ENCODE data around the gene RAB1B.

Gene RAB1B

DNA sequence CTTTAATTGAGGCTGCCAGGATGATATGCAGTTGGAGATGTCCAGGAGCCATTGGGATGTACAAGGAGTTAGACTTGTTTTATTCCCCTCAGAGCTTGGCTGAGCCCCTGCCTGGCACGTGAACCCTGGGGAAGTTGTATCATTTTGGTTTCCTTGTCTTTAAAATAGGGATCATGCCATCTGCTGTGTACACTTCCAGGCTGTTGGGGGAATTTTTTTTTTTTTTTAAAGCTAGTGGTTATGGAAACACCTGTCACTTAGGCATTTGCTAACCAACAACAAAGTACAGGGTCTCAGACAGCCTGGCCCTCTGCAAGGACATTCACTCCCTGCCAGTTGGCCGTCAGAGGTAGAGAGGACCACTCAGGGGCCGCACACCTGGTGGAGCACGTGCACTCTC is 8.5 kb upstream of the RAB1B start:
- no peak for ATAC-seq
- TF ChIP-seq CREB5 (CRISPR knock-in tag; IDR thresholded peaks at IDR 0.05; ENCODE audit: low read depth), result no peak
- no peak for TF ChIP-seq ZNF8 (CRISPR knock-in tag; IDR thresholded peaks at IDR 0.05)
- no peak for TF ChIP-seq ESRRG (CRISPR knock-in tag; IDR thresholded peaks at IDR 0.05)
- no peak for TF ChIP-seq ZNF565 (CRISPR knock-in tag; conservative IDR thresholded peaks at IDR 0.05; ENCODE audit: low read depth)
- no peak for TF ChIP-seq ZFP30 (CRISPR knock-in tag; IDR thresholded peaks at IDR 0.05)
- no peak for TF ChIP-seq SNAI2 (CRISPR knock-in tag; IDR thresholded peaks at IDR 0.05)
- TF ChIP-seq ZC3H10 (CRISPR knock-in tag; IDR thresholded peaks at IDR 0.05), result no peak
- no peak for TF ChIP-seq PPARA (CRISPR knock-in tag; IDR thresholded peaks at IDR 0.05; ENCODE audit: borderline replicate concordance)
- TF ChIP-seq ZNF70 (CRISPR knock-in tag; IDR thresholded peaks at IDR 0.05), result no peak
- no peak for TF ChIP-seq GLIS3 (CRISPR knock-in tag; IDR thresholded peaks at IDR 0.05)
- TF ChIP-seq, protein P1, sequence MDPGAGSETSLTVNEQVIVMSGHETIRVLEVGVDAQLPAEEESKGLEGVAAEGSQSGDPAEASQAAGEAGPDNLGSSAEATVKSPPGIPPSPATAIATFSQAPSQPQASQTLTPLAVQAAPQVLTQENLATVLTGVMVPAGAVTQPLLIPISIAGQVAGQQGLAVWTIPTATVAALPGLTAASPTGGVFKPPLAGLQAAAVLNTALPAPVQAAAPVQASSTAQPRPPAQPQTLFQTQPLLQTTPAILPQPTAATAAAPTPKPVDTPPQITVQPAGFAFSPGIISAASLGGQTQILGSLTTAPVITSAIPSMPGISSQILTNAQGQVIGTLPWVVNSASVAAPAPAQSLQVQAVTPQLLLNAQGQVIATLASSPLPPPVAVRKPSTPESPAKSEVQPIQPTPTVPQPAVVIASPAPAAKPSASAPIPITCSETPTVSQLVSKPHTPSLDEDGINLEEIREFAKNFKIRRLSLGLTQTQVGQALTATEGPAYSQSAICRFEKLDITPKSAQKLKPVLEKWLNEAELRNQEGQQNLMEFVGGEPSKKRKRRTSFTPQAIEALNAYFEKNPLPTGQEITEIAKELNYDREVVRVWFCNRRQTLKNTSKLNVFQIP (CRISPR knock-in tag; IDR thresholded peaks at IDR 0.05; ENCODE audit: borderline replicate concordance, low read depth), result no peak
- TF ChIP-seq, protein P2, sequence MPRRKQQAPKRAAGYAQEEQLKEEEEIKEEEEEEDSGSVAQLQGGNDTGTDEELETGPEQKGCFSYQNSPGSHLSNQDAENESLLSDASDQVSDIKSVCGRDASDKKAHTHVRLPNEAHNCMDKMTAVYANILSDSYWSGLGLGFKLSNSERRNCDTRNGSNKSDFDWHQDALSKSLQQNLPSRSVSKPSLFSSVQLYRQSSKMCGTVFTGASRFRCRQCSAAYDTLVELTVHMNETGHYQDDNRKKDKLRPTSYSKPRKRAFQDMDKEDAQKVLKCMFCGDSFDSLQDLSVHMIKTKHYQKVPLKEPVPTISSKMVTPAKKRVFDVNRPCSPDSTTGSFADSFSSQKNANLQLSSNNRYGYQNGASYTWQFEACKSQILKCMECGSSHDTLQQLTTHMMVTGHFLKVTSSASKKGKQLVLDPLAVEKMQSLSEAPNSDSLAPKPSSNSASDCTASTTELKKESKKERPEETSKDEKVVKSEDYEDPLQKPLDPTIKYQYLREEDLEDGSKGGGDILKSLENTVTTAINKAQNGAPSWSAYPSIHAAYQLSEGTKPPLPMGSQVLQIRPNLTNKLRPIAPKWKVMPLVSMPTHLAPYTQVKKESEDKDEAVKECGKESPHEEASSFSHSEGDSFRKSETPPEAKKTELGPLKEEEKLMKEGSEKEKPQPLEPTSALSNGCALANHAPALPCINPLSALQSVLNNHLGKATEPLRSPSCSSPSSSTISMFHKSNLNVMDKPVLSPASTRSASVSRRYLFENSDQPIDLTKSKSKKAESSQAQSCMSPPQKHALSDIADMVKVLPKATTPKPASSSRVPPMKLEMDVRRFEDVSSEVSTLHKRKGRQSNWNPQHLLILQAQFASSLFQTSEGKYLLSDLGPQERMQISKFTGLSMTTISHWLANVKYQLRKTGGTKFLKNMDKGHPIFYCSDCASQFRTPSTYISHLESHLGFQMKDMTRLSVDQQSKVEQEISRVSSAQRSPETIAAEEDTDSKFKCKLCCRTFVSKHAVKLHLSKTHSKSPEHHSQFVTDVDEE (CRISPR knock-in tag; IDR thresholded peaks at IDR 0.05), result no peak
- TF ChIP-seq BACH2 (CRISPR knock-in tag; IDR thresholded peaks at IDR 0.05; ENCODE audit: borderline replicate concordance), result no peak
- TF ChIP-seq CSRNP3 (CRISPR knock-in tag; IDR thresholded peaks at IDR 0.05), result no peak
- TF ChIP-seq ZFP3 (CRISPR knock-in tag; IDR thresholded peaks at IDR 0.05), result no peak
- TF ChIP-seq PATZ1 (CRISPR knock-in tag; IDR thresholded peaks at IDR 0.05; ENCODE audit: borderline replicate concordance), result no peak
- TF ChIP-seq TCF4 (CRISPR knock-in tag; IDR thresholded peaks at IDR 0.05; ENCODE audit: borderline replicate concordance), result no peak
- no peak for TF ChIP-seq ARNTL (CRISPR knock-in tag; IDR thresholded peaks at IDR 0.05; ENCODE audit: borderline replicate concordance, low read depth)
- no peak for TF ChIP-seq CSDC2 (CRISPR knock-in tag; IDR thresholded peaks at IDR 0.05)
- no peak for TF ChIP-seq TOX (CRISPR knock-in tag; IDR thresholded peaks at IDR 0.05; ENCODE audit: borderline replicate concordance)

DNA sequence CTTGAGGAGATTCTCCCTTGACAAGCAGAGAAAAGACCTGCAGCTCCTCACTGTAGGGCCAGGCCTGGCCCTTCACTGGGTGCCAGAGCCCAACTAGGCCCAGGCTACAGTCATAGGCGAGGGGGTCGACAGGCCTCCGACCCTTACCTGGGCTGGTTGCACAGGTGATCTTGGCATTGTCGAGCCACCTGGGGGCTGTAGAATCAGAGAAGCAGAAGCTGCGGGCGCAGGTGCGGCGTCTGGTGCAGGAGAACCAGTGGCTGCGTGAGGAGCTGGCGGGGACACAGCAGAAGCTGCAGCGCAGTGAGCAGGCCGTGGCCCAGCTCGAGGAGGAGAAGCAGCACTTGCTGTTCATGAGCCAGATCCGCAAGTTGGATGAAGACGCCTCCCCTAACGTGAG is 6.9 kb upstream of the RAB1B start:
- TF ChIP-seq SNAI2 (CRISPR knock-in tag; IDR thresholded peaks at IDR 0.05) (no peak), ZC3H10 (CRISPR knock-in tag; IDR thresholded peaks at IDR 0.05) (no peak), CREB5 (CRISPR knock-in tag; IDR thresholded peaks at IDR 0.05; ENCODE audit: low read depth) (no peak), ISL1 (CRISPR knock-in tag; IDR thresholded peaks at IDR 0.05) (no peak), GLIS3 (CRISPR knock-in tag; IDR thresholded peaks at IDR 0.05) (no peak), CSDC2 (CRISPR knock-in tag; IDR thresholded peaks at IDR 0.05) (no peak), TCF4 (CRISPR knock-in tag; IDR thresholded peaks at IDR 0.05; ENCODE audit: borderline replicate concordance) (no peak), ESRRG (CRISPR knock-in tag; IDR thresholded peaks at IDR 0.05) (no peak), PATZ1 (CRISPR knock-in tag; IDR thresholded peaks at IDR 0.05; ENCODE audit: borderline replicate concordance) (no peak)
- TF ChIP-seq, protein P2 (CRISPR knock-in tag; IDR thresholded peaks at IDR 0.05), result no peak
- no peak for ATAC-seq

Measured in SK-N-SH treated with all-trans-retinoic acid at 6 μM for 48 hours (cell line).